Activated T-cell treated with anti-CD3 and anti-CD28 coated beads, Interleukin-2, amount 50 U/mL, for 4 hours (primary cell): ENCODE data around the gene CARM1. TPM values are rescaled to one million over a fixed set of nuclear protein-coding genes. Genes with fewer than 3 reads are reported as not detected.
"Not testable (repeated sequence)": the region's sequence is repeated elsewhere in the genome, so short reads cannot be mapped to it uniquely, and the experiment has no call there.

Experiments used
- ATAC-seq, 2 donors: fragments of 200-7000 bp; cut with Tn5 transposase; one replicate each; pipeline ENCODE4 v1.10.0; 2021
- DNase-seq: peaks from one replicate; pipeline ENCODE4 v3.0.0-alpha.2; 2020
- H3K27me3 Mint-ChIP-seq: one replicate; pipeline ENCODE4 v1.8.0; 2021; ENCODE audit warnings: low read depth, mixed read lengths
- H3K36me3 Mint-ChIP-seq: one replicate; pipeline ENCODE4 v1.8.0; 2022; ENCODE audit warnings: mixed read lengths; ENCODE audit not compliant: insufficient read depth
- H3K4me1 Mint-ChIP-seq: one replicate; pipeline ENCODE4 v1.8.0; 2021; ENCODE audit warnings: low read depth, mixed read lengths
- H3K4me3 Mint-ChIP-seq: one replicate; pipeline ENCODE4 v1.8.0; 2021; ENCODE audit warnings: mild to moderate bottlenecking, moderate library complexity, mixed read lengths
- H3K9me3 Mint-ChIP-seq: one replicate; pipeline ENCODE4 v1.8.0; 2021; ENCODE audit warnings: mixed read lengths
- total RNA-seq, 3 donors: library from RNA; stranded (reverse); gene quantifications; one replicate each; pipeline ENCODE4 v1.2.1, GENCODE V29; 2021

The CARM1 gene
- total RNA-seq, 3 donors from 2014 or later = 74.2 to 86.7 (median 75.5) TPM

DNA sequence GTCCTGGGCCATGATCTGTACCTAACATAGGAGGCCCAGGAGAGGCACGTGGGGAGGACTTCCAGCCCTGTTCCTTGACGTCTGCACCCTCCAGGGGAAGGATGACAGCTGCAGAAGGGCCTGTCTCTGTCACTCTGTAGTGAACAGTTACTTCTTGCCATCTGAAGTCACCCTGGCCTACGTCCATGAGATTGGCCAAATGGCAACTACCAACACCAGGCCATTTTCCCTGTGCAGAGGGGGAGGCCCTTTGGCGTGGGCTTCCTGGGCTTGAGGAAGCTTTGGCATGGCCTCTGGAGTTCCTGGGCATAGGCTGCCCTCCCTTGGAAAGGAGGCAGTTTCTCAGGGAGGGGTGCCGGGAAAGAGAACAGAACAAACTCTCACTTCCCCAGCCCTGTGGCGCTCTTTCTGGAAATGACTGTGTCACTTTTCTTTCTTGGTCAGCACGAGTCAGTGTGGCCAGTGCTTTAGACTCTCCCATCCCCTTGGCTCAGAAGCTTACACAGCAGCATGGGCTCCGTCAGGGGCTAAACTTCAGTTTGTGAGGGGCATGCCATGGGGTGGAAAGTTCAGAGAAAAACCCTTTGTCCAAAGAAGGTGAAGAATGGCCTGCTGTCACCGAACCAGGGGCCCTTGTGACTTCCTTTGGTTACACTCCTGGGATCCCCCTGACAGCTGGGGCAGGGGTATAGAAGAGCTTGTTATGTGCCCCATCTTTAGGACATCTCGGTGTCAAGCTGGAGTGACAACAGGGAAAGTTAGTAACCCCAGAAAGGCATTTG, 5.3 kb downstream of the CARM1 start:
- Mint-ChIP-seq H3K9me3 (no peaks in the 10 kb centered on the region), H3K36me3 (no peaks in the 10 kb centered on the region), H3K4me3 (no peak overlapping the region), H3K27me3 (no peaks in the 10 kb centered on the region), H3K4me1 (peaks cover 31% of the 10 kb centered on the region)
- no peak for DNase-seq
- ATAC-seq = no peak

DNA sequence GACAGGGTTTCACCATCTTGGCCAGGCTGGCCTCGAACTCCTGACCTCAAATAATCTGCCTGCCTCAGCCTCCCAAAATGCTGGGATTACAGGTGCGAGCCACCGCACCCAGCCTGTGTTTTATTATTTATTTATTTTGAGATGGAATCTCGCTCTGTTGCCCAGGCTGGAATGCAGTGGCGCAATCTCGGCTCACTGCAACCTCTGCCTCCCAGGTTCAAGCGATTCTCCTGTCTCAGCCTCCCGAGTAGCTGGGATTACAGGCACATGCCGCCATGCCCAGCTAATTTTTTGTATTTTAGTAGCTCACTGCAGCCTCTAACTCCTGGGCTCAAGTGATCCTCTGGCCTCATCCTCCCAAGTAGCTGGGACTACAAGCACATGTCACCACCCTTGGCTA, 6.3 kb downstream of the CARM1 start:
- H3K36me3 Mint-ChIP-seq, DNase-seq, H3K4me3 Mint-ChIP-seq, ATAC-seq, H3K27me3 Mint-ChIP-seq, H3K9me3 Mint-ChIP-seq: not testable (repeated sequence)
- peaks cover 28% of the 10 kb centered on the region for H3K4me1 Mint-ChIP-seq

- H3K4me3 Mint-ChIP-seq = no peak overlapping the region
- H3K36me3 Mint-ChIP-seq = no peaks in the 10 kb centered on the region
- H3K9me3 Mint-ChIP-seq = no peaks in the 10 kb centered on the region
- H3K4me1 Mint-ChIP-seq = peaks cover 22% of the 10 kb centered on the region
- no peaks in the 10 kb centered on the region for H3K27me3 Mint-ChIP-seq
- ATAC-seq (no peak), DNase-seq (no peak)
These were observed 6.9 kb downstream of the CARM1 start for GRCh38 chr19:10878253-10878652.

GRCh38 chr19:10881403-10882107, 10.2 kb downstream of the CARM1 start:
- Mint-ChIP-seq H3K27me3 (no peaks in the 10 kb centered on the region), H3K36me3 (no peaks in the 10 kb centered on the region), H3K4me1 (peaks cover 18% of the 10 kb centered on the region), H3K4me3 (no peak overlapping the region), H3K9me3 (no peaks in the 10 kb centered on the region)
- no peak for ATAC-seq
- DNase-seq = no peak

- no peak overlapping the region for H3K4me3 Mint-ChIP-seq
- ATAC-seq (no peak), DNase-seq (no peak)
- H3K36me3 Mint-ChIP-seq = no peaks in the 10 kb centered on the region
- peaks cover 14% of the 10 kb centered on the region for H3K4me1 Mint-ChIP-seq
- no peaks in the 10 kb centered on the region for H3K9me3 Mint-ChIP-seq
- no peaks in the 10 kb centered on the region for H3K27me3 Mint-ChIP-seq
These were observed 10.7 kb downstream of the CARM1 start for GRCh38 chr19:10882108-10882457.

DNA sequence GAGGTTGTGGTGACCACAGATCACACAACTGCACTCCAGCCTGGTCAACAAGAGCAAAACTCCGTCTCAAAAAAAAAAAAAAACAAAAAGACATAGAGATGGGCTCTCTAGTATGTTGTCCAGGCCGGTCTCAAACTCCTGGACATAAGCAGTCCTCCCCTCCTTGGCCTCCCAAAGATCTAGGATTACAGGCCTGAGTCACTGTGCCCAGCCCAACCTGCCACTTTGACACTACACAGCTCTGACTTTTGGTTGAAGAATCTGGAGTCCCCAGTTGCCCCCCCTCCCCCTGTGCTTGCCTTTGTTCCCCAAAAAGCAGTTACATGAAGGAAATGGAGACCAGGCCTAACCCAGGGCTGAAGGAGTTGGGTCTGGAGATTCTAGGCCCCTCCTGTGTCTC, 12.9 kb downstream of the CARM1 start:
- DNase-seq = no peak
- H3K4me3 Mint-ChIP-seq = no peak overlapping the region

DNA sequence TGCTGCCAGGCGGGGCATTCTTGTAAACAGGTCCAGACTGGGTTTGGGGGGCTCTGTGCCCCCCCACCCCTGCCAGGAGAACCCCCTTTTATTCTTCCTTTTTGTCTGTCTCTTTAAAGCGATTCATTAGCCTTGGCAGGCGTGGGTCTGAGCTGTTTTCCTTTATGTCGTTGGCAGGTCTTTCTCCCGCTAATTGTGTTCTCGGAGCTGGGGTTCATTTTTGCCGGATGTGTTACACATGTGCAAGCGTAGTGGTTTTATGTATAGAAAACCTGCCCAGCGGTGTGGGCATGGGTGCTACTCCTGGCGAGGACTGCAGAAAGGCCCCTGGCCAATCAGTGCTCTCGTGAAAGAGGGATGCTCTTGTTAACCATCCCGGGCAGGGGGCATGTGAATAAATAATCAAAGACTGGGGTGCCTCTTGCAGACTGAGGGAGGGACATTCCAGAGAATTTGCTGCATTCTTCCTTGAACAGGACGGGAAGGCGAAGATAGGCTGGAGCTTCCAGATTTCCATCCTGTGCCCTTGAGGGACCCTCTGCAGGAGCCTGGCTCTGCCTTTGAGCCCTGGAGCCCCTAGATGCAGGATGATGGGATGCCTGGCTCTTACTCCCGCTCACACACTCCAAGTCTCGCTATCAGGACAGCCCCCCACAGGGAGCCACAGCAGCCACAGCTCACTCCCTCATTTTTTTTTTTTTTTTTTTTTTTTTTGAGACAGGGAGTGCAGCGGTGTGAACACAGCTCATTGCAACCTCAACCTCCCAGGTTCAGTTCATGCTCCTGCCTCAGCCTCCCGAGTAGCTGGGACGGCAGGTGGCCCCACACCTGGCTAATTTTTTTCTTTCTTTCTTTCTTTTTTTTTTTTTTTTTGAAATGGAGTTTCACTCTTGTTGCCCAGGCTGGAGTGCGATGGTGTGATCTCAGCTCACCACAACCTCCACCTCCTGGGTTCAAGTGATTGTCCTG, 14.1 kb downstream of the CARM1 start:
- Mint-ChIP-seq H3K4me3 (no peak overlapping the region), H3K9me3 (no peaks in the 10 kb centered on the region), H3K27me3 (no peaks in the 10 kb centered on the region), H3K36me3 (no peaks in the 10 kb centered on the region), H3K4me1 (peaks cover 2% of the 10 kb centered on the region)
- ATAC-seq (no peak), DNase-seq (no peak)

More for the DNA sequence above, 12.9 kb downstream of the CARM1 start:
- no peaks in the 10 kb centered on the region for H3K27me3 Mint-ChIP-seq
- no peak for ATAC-seq
- H3K4me1 Mint-ChIP-seq = peaks cover 4% of the 10 kb centered on the region
- H3K9me3 Mint-ChIP-seq = no peaks in the 10 kb centered on the region
- H3K36me3 Mint-ChIP-seq = no peaks in the 10 kb centered on the region

GRCh38 chr19:10887616-10888367, 16.4 kb downstream of the CARM1 start:
- Mint-ChIP-seq H3K27me3 (no peaks in the 10 kb centered on the region), H3K9me3 (no peaks in the 10 kb centered on the region), H3K36me3 (no peaks in the 10 kb centered on the region), H3K4me1 (no peaks in the 10 kb centered on the region), H3K4me3 (no peak overlapping the region)
- DNase-seq (no peak), ATAC-seq (no peak)

DNA sequence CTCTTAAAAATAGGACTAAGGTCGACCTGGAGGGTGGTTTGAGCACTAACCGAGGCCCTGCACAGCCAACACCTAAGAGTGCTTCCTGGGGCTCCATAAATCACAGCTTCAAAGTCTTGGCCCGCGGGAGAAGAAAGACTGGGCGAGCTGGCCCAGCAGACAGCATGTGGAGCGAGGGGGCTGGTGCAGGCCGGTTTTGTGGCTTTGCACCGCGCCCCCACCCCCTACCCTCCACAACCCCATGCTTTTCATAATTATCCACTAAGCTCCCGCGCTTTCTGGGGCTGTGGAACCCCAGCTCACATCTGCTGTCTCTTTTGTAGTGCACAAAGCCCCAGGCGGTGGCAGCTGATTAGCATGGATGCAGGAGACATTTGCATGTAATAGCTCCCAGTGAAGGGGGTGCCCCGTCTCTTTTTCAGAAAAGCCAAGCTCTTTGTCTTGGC, 17.1 kb downstream of the CARM1 start:
- Mint-ChIP-seq H3K4me3 (no peak overlapping the region), H3K4me1 (no peaks in the 10 kb centered on the region), H3K36me3 (no peaks in the 10 kb centered on the region), H3K27me3 (no peaks in the 10 kb centered on the region), H3K9me3 (no peaks in the 10 kb centered on the region)
- DNase-seq = no peak
- no peak for ATAC-seq

DNA sequence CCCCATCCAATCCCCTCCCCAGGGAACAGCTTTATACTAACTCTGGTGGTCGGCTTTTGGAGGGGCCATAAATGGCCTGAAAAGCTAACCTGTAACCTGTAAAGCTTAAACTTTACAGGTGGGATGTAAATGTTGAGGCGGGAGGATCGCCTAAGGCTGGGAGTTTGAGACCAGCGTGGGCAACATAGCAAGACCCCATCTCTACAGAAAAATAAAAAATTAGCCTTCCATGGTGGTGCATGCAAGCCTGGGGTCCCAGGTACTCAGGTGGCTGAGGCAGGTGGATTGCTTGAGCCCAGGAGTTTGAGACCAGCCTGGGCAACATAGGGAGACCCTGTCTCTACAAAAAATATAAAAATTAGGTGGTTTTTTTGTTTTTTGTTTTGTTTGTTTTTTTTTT, 18.5 kb downstream of the CARM1 start:
- no peak for DNase-seq
- Mint-ChIP-seq H3K36me3 (no peaks in the 10 kb centered on the region), H3K9me3 (no peaks in the 10 kb centered on the region), H3K4me3 (no peak overlapping the region), H3K27me3 (no peaks in the 10 kb centered on the region), H3K4me1 (no peaks in the 10 kb centered on the region)
- no peak for ATAC-seq

DNA sequence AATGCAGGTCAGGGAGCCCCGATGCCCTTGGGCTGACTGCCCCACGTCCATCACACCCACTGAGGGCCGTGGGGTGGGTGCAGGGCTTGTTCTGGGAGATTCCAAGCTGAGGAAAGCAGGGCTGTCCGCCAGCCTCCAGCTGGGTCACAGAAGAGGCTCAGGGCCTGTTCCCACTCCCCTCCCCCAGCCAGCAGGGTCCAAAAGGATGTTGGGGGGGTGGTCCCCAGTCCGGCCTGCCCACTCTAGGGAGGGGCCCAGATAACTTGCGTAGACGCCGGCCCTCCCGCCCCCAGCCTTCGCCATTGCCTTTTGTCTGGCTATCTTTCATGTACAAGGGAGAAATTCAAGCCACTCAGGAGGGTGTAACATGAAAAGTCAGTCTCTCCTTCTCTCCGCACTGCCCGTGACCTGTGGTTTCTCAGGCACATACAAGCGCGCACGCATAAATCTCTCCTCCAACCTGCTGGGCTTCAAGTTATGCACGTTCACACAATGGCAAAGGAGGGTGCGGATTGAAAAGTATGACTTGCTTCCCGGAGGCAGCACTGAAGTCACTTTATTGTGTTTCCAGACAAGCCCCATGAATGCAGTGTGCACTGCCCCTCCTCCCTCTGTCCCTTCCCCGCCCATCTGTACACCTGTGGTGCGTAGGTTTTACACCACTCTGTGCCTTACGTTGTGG, 20.2 kb downstream of the CARM1 start:
- H3K27me3 Mint-ChIP-seq = no peaks in the 10 kb centered on the region
- no peak for DNase-seq
- no peak for ATAC-seq
- H3K36me3 Mint-ChIP-seq = no peaks in the 10 kb centered on the region
- H3K9me3 Mint-ChIP-seq = no peaks in the 10 kb centered on the region
- no peak overlapping the region for H3K4me3 Mint-ChIP-seq
- peaks cover 2% of the 10 kb centered on the region for H3K4me1 Mint-ChIP-seq

GRCh38 chr19:10892256-10892655, 20.9 kb downstream of the CARM1 start:
- H3K4me3 Mint-ChIP-seq = no peak overlapping the region
- DNase-seq (no peak), ATAC-seq (no peak)
- H3K9me3 Mint-ChIP-seq = no peaks in the 10 kb centered on the region
- peaks cover 6% of the 10 kb centered on the region for H3K4me1 Mint-ChIP-seq
- no peaks in the 10 kb centered on the region for H3K27me3 Mint-ChIP-seq
- H3K36me3 Mint-ChIP-seq = no peaks in the 10 kb centered on the region

- Mint-ChIP-seq H3K27me3 (no peaks in the 10 kb centered on the region), H3K9me3 (no peaks in the 10 kb centered on the region), H3K4me3 (no peak overlapping the region), H3K4me1 (peaks cover 6% of the 10 kb centered on the region), H3K36me3 (no peaks in the 10 kb centered on the region)
- DNase-seq (no peak), ATAC-seq (no peak)
These were observed 23.5 kb downstream of the CARM1 start for GRCh38 chr19:10894911-10895213.
